HG03135 (cell line): Measurements from ENCODE around the gene OSBPL5.
"Not testable (repeated sequence)": the region's sequence is repeated elsewhere in the genome, so short reads cannot be mapped to it uniquely, and the experiment has no call there.

Source experiments
- ATAC-seq: cut with Tn5 transposase; IDR thresholded peaks from one replicate; pipeline ENCODE4 v1.9.1; 2021; ENCODE audit warnings: mild to moderate bottlenecking, moderate library complexity; ENCODE audit not compliant: unreplicated experiment

Gene OSBPL5

DNA sequence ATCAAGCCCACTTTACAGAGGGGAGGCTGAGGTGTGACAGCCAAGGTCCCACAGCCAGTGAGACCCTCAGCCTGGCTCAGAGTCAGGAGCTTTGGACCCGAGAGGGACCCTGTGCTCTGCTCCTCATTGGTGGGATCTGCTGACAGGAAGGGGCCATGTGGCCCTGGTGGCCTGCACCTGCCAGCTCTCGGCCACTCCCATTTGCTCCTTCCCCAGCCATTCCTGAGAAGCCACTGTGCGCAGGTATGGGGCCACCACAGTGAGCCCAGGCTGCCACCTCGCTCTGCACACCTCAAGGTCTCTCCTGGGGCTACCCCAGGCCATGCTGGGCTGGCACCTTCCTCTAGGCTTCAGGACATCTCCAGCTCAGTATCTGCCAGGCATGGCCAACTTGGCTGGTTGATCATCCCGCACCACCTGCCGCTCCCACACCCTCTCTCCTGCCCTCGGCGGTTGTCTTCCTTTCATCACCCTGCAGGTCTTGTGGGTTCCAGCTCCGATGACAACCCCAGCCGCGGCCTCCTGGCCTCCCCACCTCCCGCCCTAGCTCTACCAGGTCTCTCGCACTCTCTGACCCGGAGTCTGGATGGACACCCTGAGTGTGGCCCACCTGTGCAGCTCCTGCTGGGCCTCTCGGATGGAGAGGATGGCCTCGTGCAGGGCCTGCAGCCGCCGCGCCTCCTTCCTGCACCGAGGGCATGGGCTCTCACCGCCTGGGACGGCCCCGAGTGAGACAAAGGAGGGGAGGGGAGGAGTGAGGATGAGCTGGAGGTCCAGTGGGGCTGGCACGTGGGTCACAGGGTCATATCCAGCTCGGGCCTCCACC is 75.7 kb downstream of the OSBPL5 start:
- ATAC-seq, result no peak

DNA sequence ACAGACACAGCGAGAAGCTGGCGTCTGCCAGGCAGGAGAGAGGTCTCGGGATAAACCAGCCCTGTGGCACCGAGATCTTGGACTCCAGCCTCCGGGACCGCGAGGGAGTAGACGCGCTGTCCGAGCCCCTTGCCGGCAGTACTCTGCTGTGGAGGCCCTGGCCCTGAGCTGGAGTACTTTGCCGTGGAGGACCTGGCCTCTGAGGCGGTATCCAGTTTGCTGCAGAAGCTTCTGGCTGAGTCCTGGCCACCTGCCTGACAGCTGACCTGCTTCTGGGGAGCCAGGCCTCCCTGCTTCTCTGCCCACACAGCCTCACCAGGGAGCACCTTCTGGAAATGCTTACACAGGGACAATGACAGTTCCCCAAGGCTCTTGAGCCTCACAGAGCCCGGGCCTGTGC is 76.3 kb downstream of the OSBPL5 start:
- ATAC-seq, result no peak

DNA sequence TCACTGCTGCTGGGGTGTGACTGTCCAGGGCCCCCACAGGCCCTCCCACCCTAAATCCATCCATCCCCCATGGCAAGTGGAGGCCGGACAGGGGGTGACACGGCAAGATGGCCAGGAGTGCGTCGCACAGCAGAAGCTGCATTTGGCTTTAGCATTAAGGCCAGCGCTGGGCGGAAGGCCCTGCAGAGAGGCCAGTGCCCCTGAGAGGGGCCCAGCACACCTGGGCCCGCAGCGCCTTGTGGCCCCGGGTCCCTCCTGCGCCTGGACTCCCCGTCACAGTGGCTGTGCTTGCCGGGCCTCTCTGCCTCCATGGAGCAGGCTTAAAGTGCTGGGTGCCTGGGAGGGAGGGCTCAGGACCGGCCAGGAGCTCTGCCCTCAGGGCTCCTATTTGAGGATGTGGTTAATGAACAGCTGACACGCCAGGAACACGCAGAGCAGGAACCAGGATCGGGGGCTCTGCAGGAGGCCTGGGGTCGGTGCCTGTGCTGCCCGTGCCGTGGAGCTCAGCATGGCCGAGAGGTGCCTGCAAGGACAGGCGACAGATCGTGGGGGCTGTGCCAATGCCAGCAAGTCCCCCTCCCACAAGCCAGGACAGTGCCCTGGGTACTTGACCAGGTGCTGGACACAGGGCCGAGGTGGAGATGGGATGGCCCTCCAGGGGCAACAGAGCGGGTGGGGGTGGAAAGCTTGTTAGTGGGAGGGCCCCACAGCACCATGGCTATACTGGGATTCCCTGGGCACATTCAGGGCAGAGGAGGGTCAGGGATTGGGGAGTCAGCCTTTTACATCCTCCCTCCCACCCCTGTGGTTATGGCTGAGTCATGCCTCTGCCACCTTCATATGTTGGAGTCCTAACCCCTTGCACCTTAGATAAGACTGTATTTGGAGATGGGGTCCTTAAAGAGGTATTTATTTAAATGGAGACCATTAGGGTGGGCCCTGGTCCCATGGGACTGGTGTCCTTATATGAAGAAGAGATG is 77.0 kb downstream of the OSBPL5 start:
- no peak for ATAC-seq

DNA sequence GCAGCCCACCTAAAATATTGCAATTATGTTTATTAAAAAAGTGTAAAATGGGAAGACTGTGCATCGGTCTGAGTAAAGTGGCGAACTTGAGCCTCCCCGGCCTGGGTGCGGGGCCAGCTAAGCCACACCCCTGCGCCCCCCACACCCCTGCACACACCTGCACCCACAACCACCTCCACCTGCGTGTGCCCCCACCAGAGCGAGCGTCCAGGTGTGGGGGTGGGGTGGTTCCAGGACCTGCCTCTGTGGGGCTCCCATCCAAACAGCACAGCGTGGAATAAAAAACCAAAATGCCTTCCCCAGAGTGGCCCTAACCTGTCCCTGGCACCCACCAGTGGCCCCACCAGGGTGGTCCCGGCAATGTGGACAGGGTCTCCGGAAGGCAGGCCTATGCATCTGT is 77.7 kb downstream of the OSBPL5 start:
- ATAC-seq, result no peak

- no peak for ATAC-seq
Measured at GRCh38 chr11:3086671-3087150, 78.4 kb downstream of the OSBPL5 start.

- ATAC-seq, result no peak
Measured at GRCh38 chr11:3086114-3086513, 79.0 kb downstream of the OSBPL5 start.

DNA sequence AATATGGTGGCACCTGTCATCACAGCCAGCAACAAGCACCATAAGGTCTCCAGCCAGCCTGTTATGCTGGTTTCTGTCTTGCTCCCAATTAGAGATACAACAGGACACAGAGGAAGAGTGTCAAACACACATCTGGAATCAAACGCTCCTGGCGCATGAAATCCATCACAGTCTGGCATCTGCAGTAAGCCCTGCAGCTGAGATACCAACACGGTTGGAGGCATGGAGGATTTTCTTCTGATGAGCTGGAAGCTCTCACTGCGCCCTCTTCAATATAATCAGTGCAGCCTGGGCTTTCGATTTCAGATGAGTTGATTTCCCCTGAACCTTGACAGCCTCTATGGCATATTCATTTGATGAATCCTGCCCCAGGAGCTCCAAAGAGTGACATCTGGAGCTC is 80.1 kb downstream of the OSBPL5 start:
- ATAC-seq, result no peak

DNA sequence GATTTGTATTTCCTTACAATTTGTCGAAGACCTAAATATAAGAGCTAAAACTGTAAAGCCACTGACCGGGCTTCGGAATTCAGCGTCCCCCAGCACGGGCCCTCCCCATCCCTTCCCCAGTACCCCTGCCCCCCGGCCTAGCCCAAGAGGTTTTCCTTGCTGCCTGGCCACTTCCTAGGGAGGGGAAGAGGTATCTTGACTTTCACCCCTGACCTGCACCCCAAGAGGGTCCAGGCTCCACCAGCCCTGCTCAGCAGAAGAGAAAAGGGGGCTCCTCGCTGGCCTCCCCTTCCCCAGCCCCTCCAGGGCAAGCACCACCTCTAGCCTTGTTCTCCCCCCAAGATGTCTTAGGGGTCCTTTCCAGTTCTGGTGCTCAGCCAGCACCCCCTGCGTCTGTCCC is 81.8 kb downstream of the OSBPL5 start:
- no peak for ATAC-seq

DNA sequence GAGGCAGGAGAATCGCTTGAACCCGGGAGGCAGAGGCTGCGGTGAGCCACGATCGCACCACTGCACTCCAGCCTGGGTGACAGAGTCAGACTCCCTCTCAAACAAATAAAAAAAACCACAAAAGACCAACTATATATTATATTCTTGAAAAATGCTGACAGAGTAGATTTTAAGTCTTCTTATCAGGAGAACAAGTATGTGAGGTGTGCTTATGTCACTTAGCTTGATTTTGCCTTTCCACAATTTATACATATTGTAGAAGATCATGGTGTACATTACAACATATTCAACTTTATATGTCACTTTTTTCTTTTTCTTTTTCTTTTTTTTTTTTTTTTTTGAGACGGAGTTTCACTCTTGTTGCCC is 83.7 kb downstream of the OSBPL5 start:
- ATAC-seq, result no peak

GRCh38 chr11:3080733-3081385 is 84.3 kb downstream of the OSBPL5 start:
- no peak for ATAC-seq

DNA sequence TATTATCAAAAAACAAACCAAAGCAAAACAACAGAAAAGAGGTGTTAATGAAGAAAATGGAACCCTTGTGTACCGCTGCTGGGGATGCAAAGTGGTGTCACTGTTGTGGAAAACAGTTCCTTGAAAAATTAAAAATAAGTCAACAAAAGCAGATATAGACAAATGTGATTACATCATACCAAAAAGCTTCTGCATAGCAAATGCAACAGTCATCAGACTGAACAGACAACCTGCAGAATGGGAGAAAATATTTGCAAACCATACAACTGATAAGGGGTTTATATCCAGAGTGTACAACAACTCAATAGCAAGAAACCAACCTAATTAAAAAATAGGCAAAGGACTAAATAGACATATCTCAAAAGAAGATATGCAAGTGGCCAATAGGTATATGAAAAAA is 85.0 kb downstream of the OSBPL5 start:
- no peak for ATAC-seq

DNA sequence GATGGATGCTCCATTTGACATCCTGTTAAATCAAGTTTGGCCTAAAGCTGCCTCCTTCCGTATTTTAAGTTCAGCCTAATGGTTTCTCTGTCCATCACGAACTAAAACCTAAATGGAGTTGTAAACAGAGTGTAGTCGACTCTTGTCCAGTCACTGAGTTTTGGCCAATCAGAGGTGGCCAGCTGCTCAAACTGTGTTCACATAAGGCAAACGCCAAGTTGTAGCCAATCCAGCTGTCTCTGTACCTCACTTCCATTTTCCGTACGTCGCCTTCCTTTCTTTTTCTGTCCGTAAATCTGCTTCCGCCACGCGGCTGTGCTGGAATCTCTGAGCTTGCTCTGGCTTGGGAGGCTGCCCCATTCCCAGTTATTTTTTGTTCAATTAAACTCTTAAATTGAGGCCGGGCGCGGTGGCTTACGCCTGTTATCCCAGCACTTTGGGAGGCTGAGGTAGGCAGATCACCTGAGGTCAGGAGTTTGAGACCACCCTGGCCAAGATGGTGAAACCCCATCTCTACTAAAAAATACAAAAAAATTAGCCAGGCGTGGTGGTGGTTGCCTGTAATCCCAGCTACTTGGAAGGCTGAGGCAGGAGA is 87.2 kb downstream of the OSBPL5 start:
- ATAC-seq, result no peak

DNA sequence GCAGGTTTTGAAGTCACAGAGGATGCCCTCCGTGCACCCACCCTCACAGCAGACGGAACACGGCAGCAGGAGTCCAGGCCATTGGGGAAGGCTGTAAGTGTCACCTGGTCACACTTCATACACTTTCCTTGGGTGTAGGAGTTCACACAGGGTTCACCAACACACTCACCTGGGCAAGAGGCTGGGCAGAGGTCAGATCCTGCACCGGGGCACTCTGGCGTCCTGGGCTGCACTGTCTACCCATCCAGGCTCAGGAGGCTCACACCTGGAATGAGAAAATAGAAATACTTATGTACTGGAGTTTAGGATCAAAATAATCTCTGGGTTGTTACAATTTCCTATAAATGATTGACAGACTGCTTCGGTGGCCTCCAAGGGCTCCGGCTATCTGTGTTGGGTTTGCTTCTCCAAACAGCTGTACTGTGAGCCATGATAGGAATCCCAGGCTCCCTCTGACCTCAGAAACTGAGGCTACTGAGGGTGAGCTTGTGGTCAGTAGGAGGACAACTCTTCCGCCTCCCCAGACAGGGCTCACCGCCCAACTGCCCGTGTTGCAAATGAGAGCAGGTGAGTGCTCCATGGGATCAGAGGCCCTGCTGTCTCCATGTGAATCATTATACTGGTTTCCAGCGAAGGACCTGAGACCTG is 87.8 kb downstream of the OSBPL5 start:
- ATAC-seq, result no peak

- no peak for ATAC-seq
Measured at GRCh38 chr11:3074912-3075589, 90.1 kb downstream of the OSBPL5 start.

- ATAC-seq, result no peak
Measured at GRCh38 chr11:3073029-3073435, 92.1 kb downstream of the OSBPL5 start.

DNA sequence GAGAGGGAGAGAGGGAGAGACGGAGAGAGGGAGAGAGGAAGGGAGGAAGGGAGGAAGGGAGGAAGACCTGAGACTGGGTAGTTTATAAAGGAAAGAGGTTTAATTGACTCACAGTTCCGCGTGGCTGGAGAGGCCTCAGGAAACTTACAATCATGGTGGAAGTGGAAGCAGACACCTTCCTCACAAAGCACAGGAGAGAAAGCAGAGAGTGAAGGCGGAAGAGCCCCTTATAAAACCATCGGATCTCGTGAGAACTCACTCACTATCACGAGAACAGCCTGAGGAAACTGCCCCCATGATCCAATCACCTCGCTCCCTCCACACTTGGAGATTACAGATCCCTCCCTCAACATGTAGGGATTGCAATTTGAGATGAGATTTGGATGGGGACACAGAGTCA is 95.7 kb downstream of the OSBPL5 start:
- no peak for ATAC-seq

DNA sequence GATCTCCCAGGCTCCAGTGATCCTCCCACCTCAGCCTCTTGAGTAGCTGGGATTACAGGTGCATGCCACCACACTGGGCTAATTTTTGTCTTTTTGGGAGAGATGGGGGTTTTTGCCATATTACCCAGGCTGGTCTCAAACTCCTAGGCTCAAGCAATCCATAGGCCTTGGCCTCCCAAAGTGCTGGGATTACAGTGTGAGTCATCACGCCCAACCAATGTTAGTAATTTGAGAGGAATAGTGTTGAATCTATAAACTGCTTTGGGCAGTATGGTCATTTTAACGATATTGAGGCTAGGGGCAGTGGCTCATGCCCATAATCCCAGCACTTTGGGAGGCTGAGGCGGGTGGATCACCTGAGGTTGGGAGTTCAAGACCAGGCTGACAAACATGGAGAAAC is 98.8 kb downstream of the OSBPL5 start:
- ATAC-seq, result not testable (repeated sequence)

DNA sequence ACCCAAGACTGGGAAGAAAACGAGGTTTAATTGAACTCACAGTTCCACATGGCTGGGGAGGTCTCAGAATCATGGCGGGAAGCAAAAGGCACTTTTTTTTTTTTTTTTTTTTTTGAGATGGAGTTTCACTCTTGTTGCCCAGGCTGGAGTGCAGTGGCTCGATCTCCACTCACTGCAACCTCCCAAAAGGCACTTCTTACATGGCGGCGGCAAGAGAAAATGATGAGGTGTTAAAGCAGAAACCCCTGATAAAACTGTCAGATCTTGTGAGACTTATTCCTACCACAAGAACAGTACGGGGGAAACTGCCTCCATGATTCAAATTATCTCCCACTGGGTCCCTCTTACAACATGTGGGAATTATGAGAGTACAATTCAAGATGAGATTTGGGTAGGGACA is 100.4 kb downstream of the OSBPL5 start:
- not testable (repeated sequence) for ATAC-seq

DNA sequence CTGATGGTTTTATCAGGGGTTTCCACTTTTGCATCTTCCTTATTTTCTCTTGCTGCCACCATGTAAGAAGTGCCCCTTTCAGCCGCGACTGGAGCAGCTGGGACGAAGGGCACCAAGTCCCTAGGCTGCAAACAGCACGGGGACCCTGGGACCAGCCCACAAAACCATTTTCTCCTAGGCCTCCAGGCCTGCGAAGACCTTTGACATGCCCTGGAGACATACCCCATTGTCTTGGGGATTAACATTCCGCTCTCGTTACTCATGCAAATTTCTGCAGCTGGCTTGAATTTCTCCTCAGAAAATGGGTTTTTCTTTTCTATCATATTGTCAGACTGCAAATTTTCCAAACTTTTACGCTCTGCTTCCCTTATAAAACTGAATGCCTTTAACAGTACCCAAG is 101.2 kb downstream of the OSBPL5 start:
- not testable (repeated sequence) for ATAC-seq

GRCh38 chr11:3063432-3063831 is 101.7 kb downstream of the OSBPL5 start:
- not testable (repeated sequence) for ATAC-seq
